ENCODE results near the gene EPHB6.

Gene EPHB6

GRCh38 chr7:142854372-142855113, at the start of gene EPHB6:
EPHB6 (plus strand) TSS chr7:142855076; CDS start chr7:142863228, 8,152 bp downstream.
- DNase-seq: peak; percentile 51 to 67

- no peak for DNase-seq
These were observed 49.4 kb upstream of the EPHB6 start for GRCh38 chr7:142805350-142806021.

GRCh38 chr7:142806022-142806356, 48.9 kb upstream of the EPHB6 start:
- no peak for DNase-seq

- DNase-seq: no peak
These were observed 47.9 kb upstream of the EPHB6 start for GRCh38 chr7:142806957-142807356.

GRCh38 chr7:142807855-142808460, 46.9 kb upstream of the EPHB6 start:
- DNase-seq: no peak

- DNase-seq: no peak
These were observed 46.4 kb upstream of the EPHB6 start for GRCh38 chr7:142808461-142808801.

GRCh38 chr7:142808802-142809583, 45.9 kb upstream of the EPHB6 start:
- no peak for DNase-seq

GRCh38 chr7:142809671-142810070, 45.2 kb upstream of the EPHB6 start:
- DNase-seq: no peak

- peak in 1 of 2 experiments; percentile 25 for DNase-seq
These were observed 43.6 kb upstream of the EPHB6 start for GRCh38 chr7:142811154-142811737.

GRCh38 chr7:142812437-142813215, 42.2 kb upstream of the EPHB6 start:
- no peak for DNase-seq

GRCh38 chr7:142813226-142813625, 41.6 kb upstream of the EPHB6 start:
- peak in 1 of 2 experiments; percentile 30 for DNase-seq

GRCh38 chr7:142813699-142814098, 41.2 kb upstream of the EPHB6 start:
- DNase-seq: no peak

GRCh38 chr7:142814451-142814850, 40.4 kb upstream of the EPHB6 start:
- no peak for DNase-seq

- DNase-seq: no peak
These were observed 39.7 kb upstream of the EPHB6 start for GRCh38 chr7:142815134-142815533.

GRCh38 chr7:142817506-142817905, 37.4 kb upstream of the EPHB6 start:
- no peak for DNase-seq

- DNase-seq: no peak
These were observed 35.3 kb upstream of the EPHB6 start for GRCh38 chr7:142819530-142819929.

GRCh38 chr7:142822714-142823113, 32.2 kb upstream of the EPHB6 start:
- DNase-seq: no peak

GRCh38 chr7:142827951-142828500, 26.9 kb upstream of the EPHB6 start:
- no peak for DNase-seq

GRCh38 chr7:142832417-142832816, 22.5 kb upstream of the EPHB6 start:
- no peak for DNase-seq

GRCh38 chr7:142833174-142834048, 21.5 kb upstream of the EPHB6 start:
- peak in 1 of 2 experiments; percentile 48 for DNase-seq

GRCh38 chr7:142835487-142835886, 19.4 kb upstream of the EPHB6 start:
- no peak for DNase-seq
